BLaER1 treated with 17β-estradiol and CSF1 and Interleukin-3, amounts not matched to agents 10 nM and 100 nM (cell line): Measurements from ENCODE around the gene SBF1.
A peak's percentile ranks its signal among the peaks of the same experiment; 100 is the strongest.
"Not testable (repeated sequence)": the region's sequence is repeated elsewhere in the genome, so short reads cannot be mapped to it uniquely, and the experiment has no call there.

Source experiments
- H3K27ac ChIP-seq, 11 experiments: shearing (Covaris generic); formaldehyde crosslinking; 2 replicates each; pipeline ENCODE4 v1.8.1; 2022
- H3K27me3 ChIP-seq, 11 experiments: shearing (Covaris generic); formaldehyde crosslinking; 2 replicates each; pipeline ENCODE4 v1.8.1; 2022
- H3K36me3 ChIP-seq, 11 experiments: shearing (Covaris generic); formaldehyde crosslinking; 2 replicates each; pipeline ENCODE4 v1.8.1; 2022
- H3K4me1 ChIP-seq, 10 experiments: shearing (Covaris generic); formaldehyde crosslinking; 2 replicates each; pipeline ENCODE4 v1.8.1; 2022
- H3K4me2 ChIP-seq, 11 experiments: shearing (Covaris generic); formaldehyde crosslinking; 2 replicates each; pipeline ENCODE4 v1.8.1; 2022
- H3K4me3 ChIP-seq, 10 experiments: shearing (Covaris generic); formaldehyde crosslinking; 2 replicates each; pipeline ENCODE4 v1.8.1; 2022
- H3K9ac ChIP-seq, 11 experiments: shearing (Covaris generic); formaldehyde crosslinking; 2 replicates each; pipeline ENCODE4 v1.8.1; 2022
- H3K9me3 ChIP-seq, 11 experiments: shearing (Covaris generic); formaldehyde crosslinking; replicated peaks in 1 of 11; 2 replicates each; pipeline ENCODE4 v1.8.1; 2022
- H4K20me1 ChIP-seq, 11 experiments: shearing (Covaris generic); formaldehyde crosslinking; 2 replicates each; pipeline ENCODE4 v1.8.1; 2022
- Cebpa-rat ChIP-seq, 11 experiments: shearing (Covaris generic); IDR thresholded peaks; 2 replicates each; pipeline ENCODE4 v1.8.1; 2022

SBF1 gene

DNA sequence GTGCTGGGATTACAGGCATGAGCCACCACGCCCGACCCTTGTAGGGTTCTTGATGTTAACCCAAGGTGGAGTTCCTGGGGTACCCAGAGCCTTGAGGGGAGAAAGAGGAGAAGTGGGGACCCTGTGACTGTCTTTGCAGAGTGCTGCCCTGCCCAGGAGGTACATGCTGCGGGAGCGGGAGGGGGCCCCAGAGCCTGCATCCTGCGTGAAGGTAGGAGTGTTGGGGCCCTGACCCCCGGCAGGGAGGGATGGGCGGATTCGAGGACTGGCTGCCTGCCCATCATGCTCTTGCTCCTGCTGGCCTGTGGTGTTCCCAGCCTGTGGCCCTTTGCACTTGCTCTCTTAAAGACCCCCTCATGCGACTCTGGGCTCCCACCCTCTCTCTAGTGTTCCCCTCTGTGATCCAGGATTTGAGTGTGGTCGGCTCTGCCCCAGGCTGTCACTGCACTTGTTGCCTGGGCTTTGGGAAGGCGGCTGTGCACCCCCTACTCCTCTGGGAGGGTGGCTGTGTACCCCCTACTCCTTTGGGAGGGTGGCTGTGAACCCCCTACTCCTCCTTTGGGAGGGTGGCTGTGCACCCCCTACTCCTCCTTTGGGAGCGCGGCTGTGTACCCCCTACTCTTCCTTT, 46.1 kb upstream of the SBF1 start:
- Histone ChIP-seq H3K27me3 (no peaks in the 10 kb centered on the region), H4K20me1 (peaks cover 22 to 76% (median 60%) of the 10 kb centered on the region in 11 experiments), H3K4me2 (no peak overlapping the region), H3K4me1 (peaks cover 16 to 35% (median 27%) of the 10 kb centered on the region in 10 experiments), H3K27ac (no peak overlapping the region), H3K4me3 (no peak overlapping the region), H3K9ac (no peak overlapping the region), H3K9me3 (no peaks in the 10 kb centered on the region), H3K36me3 (peaks cover 63 to 88% (median 85%) of the 10 kb centered on the region in 11 experiments)
- no peak for TF ChIP-seq Cebpa-rat (IDR thresholded peaks at IDR 0.05)

DNA sequence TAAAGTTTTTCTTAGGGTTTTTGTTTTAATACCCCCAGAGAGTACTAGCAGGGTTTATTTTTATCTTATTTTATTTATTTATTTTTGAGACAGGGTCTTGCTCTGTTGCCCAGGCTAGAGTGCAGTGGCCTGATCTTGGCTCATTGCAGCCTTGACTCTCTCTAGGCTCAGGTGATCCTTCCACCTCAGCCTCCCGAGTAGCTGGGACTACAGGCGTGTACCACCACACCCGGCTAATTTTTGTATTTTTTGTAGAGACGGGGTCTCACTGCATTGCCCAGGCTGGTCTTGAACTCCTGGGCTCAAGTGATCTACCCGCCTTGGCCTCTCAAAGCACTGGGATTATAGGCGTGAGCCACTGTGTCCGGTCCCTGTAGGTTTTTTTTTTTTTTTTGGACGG, 45.3 kb upstream of the SBF1 start:
- not testable (repeated sequence) for H3K4me2 ChIP-seq, H3K27me3 ChIP-seq, H3K27ac ChIP-seq, H3K4me3 ChIP-seq, H3K9me3 ChIP-seq, H3K9ac ChIP-seq
- Histone ChIP-seq H4K20me1 (peaks cover 23 to 83% (median 65%) of the 10 kb centered on the region in 11 experiments), H3K36me3 (peaks cover 63 to 91% (median 86%) of the 10 kb centered on the region in 11 experiments), H3K4me1 (peaks cover 16 to 39% (median 30%) of the 10 kb centered on the region in 10 experiments)

DNA sequence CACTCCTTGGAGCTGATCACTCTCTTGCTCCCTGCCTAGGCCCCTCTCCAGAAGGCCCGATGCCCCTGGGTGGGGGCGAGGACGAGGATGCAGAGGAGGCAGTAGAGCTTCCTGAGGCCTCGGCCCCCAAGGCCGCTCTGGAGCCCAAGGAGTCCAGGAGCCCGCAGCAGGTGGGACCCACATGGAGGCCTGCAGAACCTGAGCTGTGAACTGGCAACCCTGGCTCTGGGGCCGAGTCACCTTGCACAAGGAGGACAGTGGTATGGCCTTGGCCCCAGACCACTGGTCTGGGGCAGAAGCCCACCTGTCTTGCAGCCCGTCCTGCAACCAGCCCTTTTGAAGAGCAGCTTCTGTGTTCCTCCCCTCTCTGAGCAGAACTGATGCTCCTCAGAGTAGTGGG, 44.3 kb upstream of the SBF1 start:
- no peaks in the 10 kb centered on the region for H3K9me3 ChIP-seq
- H3K4me1 ChIP-seq: peaks cover 6 to 31% (median 23%) of the 10 kb centered on the region in 10 experiments
- no peak overlapping the region for H3K4me2 ChIP-seq
- no peak for TF ChIP-seq Cebpa-rat (IDR thresholded peaks at IDR 0.05)
- no peak overlapping the region for H3K4me3 ChIP-seq
- no peaks in the 10 kb centered on the region for H3K27me3 ChIP-seq
- H3K27ac ChIP-seq: no peak overlapping the region
- H3K36me3 ChIP-seq: peaks cover 61 to 97% (median 91%) of the 10 kb centered on the region in 11 experiments
- peak overlapping the region in 3 of 11 experiments; percentile 9 to 29 (median 19); a peak in 1 of 22 replicates for H3K9ac ChIP-seq
- peaks cover 15 to 84% (median 65%) of the 10 kb centered on the region in 11 experiments for H4K20me1 ChIP-seq

DNA sequence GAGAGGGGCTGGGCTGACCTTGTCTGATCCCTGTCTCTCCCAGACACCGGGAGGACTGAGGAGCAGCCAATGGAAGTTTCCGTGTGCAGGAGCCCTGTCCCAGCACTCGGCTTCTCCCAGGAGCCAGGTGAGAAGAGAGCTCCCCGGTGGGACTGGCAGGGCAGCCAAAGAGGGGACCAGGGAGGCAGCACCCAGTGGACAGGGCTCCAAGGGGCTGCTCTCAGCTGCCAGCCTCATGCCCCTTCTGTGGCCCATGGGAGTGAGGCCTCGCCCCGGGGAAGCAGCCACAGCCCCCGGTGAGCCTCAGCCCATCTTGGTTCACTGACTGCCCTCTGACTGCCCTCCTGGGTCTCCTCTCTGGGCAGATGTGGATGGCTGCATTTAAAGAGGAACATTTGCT, 43.8 kb upstream of the SBF1 start:
- peak overlapping the region in 4 of 11 experiments; percentile 9 to 29 (median 18); a peak in 2 of 22 replicates for H3K9ac ChIP-seq
- H3K36me3 ChIP-seq: peaks cover 56 to 96% (median 89%) of the 10 kb centered on the region in 11 experiments
- no peak overlapping the region for H3K4me2 ChIP-seq
- H3K9me3 ChIP-seq: no peaks in the 10 kb centered on the region
- no peak overlapping the region for H3K4me3 ChIP-seq
- H3K4me1 ChIP-seq: peaks cover under 1 to 26% (median 17%) of the 10 kb centered on the region in 10 experiments; a peak in 16 of 20 replicates
- TF ChIP-seq Cebpa-rat (IDR thresholded peaks at IDR 0.05): no peak
- H3K27me3 ChIP-seq: no peaks in the 10 kb centered on the region
- peak overlapping the region in 1 of 11 experiments; percentile 7; a peak in 1 of 22 replicates for H3K27ac ChIP-seq
- peaks cover 10 to 84% (median 65%) of the 10 kb centered on the region in 11 experiments for H4K20me1 ChIP-seq

DNA sequence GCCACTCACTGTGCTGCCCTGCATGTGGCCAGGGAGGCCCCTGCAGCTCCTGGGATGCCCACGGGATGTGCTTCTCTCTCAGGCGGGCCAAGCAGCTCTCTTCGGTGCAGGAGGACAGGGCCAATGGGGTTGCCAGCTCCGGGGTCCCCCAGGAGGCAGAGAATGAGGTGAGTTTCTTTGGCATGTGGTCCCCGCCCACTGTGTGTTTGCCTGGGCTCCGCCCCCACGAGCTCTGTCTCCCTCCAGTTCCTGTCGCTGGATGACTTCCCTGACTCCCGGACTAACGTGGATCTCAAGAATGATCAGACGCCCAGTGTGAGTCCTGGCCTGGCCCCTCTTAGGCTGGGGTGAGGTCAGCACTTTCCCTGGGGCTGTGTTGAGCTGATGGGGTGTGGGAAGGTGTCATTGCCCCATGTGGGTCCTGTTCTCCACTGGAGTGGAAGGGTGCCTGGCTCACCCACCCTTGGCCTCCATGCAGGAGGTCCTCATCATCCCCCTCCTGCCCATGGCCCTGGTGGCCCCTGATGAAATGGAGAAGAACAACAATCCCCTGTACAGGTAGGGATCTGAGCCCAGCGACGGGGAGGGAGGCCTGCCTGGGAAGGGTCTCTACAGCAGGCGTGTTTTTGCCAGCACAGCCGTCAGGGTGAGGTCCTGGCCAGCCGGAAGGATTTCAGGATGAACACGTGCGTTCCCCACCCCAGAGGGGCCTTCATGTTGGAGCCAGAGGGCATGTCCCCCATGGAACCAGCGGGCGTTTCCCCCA, 42.8 kb upstream of the SBF1 start:
- Histone ChIP-seq H3K4me1 (peaks cover 0 to 19% (median 15%) of the 10 kb centered on the region in 10 experiments; a peak in 15 of 20 replicates), H3K9ac (peak overlapping the region in 3 of 11 experiments; percentile 16 to 39 (median 23); a peak in 2 of 22 replicates), H3K36me3 (peaks cover 46 to 96% (median 87%) of the 10 kb centered on the region in 11 experiments), H3K27ac (no peak overlapping the region), H3K4me3 (no peak overlapping the region), H3K27me3 (no peaks in the 10 kb centered on the region), H3K9me3 (no peaks in the 10 kb centered on the region), H4K20me1 (peaks cover under 1 to 84% (median 64%) of the 10 kb centered on the region in 11 experiments; a peak in 20 of 22 replicates), H3K4me2 (no peak overlapping the region)
- TF ChIP-seq Cebpa-rat (IDR thresholded peaks at IDR 0.05): no peak

DNA sequence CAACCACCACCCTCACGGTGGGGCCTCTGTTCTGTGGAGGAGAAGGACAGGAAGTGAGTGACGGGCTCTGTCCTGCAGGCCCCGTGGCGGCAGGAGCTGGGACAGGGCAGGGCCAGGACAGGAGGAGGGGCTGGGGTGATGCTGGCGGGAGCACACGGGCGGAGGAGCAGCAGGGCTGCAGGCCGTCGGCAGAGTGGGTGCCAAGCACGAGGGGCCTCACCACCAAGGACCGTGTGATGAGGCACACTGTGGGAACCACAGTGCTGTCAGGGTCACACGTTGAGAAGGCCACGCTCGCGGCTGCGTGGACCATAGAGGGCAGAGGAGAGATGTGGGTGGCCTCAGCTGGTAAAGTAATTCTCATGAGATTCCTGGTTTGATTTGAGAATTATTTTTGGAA, 42.1 kb upstream of the SBF1 start:
- no peaks in the 10 kb centered on the region for H3K9me3 ChIP-seq
- no peak overlapping the region for H3K4me3 ChIP-seq
- TF ChIP-seq Cebpa-rat (IDR thresholded peaks at IDR 0.05): no peak
- H3K4me1 ChIP-seq: peaks cover 0 to 19% (median 15%) of the 10 kb centered on the region in 10 experiments; a peak in 15 of 20 replicates
- H3K9ac ChIP-seq: peak overlapping the region in 2 of 11 experiments; percentile 23 to 39; a peak in 2 of 22 replicates
- peaks cover 0 to 84% (median 64%) of the 10 kb centered on the region in 11 experiments; a peak in 17 of 22 replicates for H4K20me1 ChIP-seq
- peak overlapping the region in 2 of 11 experiments; percentile 49 to 57; a peak in 2 of 22 replicates for H3K4me2 ChIP-seq
- H3K27me3 ChIP-seq: no peaks in the 10 kb centered on the region
- H3K27ac ChIP-seq: no peak overlapping the region
- peaks cover 39 to 96% (median 83%) of the 10 kb centered on the region in 11 experiments for H3K36me3 ChIP-seq

DNA sequence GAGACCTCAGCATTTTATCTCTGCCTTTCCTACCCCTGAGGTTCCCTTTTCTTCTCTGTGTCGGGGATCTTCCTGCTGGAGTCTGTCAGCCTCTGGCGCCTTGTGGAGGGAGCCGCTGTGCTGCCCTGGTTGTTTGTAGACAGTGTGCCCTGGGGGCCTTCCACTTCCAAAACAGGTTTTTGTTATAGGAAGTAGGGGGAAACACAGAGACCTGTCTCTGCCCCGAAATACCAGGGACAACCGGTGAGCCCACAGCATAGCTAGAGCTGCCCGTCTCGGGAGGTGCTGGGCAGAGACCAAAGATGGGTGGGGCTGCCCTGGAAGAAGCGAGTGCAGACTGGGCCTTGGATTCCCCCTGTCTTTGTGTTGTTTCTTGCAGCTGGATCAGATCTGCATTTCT, 41.2 kb upstream of the SBF1 start:
- no peak overlapping the region for H3K27ac ChIP-seq
- H3K4me1 ChIP-seq: peaks cover 0 to 19% (median 15%) of the 10 kb centered on the region in 10 experiments; a peak in 15 of 20 replicates
- H3K4me3 ChIP-seq: no peak overlapping the region
- no peak for TF ChIP-seq Cebpa-rat (IDR thresholded peaks at IDR 0.05)
- peak overlapping the region in 5 of 11 experiments; percentile 24 to 57 (median 36); a peak in 8 of 22 replicates for H3K4me2 ChIP-seq
- peaks cover 31 to 94% (median 80%) of the 10 kb centered on the region in 11 experiments for H3K36me3 ChIP-seq
- no peaks in the 10 kb centered on the region for H3K27me3 ChIP-seq
- H3K9me3 ChIP-seq: no peaks in the 10 kb centered on the region
- H3K9ac ChIP-seq: peak overlapping the region in 6 of 11 experiments; percentile 4 to 48 (median 24); a peak in 4 of 22 replicates
- H4K20me1 ChIP-seq: peaks cover 0 to 79% (median 64%) of the 10 kb centered on the region in 11 experiments; a peak in 17 of 22 replicates

DNA sequence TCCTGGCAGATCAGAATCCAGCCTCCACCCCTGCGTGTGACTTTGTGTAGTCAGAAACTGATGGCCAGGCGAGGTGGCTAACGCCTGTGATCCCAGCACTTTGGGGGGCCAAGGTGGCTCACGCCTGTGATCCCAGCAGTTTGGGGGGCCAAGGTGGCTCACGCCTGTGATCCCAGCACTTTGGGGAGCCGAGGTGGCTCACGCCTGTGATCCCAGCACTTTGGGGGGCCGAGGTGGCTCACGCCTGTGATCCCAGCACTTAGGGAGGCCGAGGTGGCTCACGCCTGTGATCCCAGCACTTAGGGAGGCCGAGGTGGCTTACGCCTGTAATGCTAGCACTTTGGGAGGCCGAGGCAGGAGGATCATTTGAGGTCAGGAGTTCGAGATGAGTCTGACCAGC, 38.3 kb upstream of the SBF1 start:
- Histone ChIP-seq H3K4me3 (no peak overlapping the region), H3K4me1 (peaks cover 20 to 40% (median 32%) of the 10 kb centered on the region in 10 experiments), H3K27me3 (no peaks in the 10 kb centered on the region), H3K4me2 (no peak overlapping the region), H3K27ac (no peak overlapping the region), H3K9ac (0 out of 22 replicates have a peak overlapping the region, but pooled peaks of 2 of the 11 experiments have one; percentile 3 to 13), H3K9me3 (no peaks in the 10 kb centered on the region), H3K36me3 (peaks cover 11 to 82% (median 58%) of the 10 kb centered on the region in 11 experiments), H4K20me1 (peaks cover 0 to 85% (median 64%) of the 10 kb centered on the region in 11 experiments; a peak in 17 of 22 replicates)
- no peak for TF ChIP-seq Cebpa-rat (IDR thresholded peaks at IDR 0.05)
